Measurements from ENCODE around the gene RAB20.
A peak's percentile ranks its signal among the peaks of the same experiment; 100 is the strongest.

Gene RAB20

GRCh38 chr13:110540871-110541525, 20.5 kb downstream of the RAB20 start:
- Histone ChIP-seq H3K4me3 (replicated peaks; ENCODE audit: insufficient read depth, low read length) (no peak overlapping the region), H3K27me3 (ENCODE audit: insufficient read depth, poor library complexity, severe bottlenecking) (no peaks in the 10 kb centered on the region), H3K27ac (replicated peaks) (no peak overlapping the region)
- DNase-seq (ENCODE audit: low read depth in 1 of 2, low spot score in 1 of 2): no peak
- TF ChIP-seq CTCF (IDR thresholded peaks at IDR 0.05; ENCODE audit: insufficient read depth, low read length) (no peak), POLR2AphosphoS5 (IDR thresholded peaks at IDR 0.05; ENCODE audit: low read depth) (no peak), GABPA (IDR thresholded peaks at IDR 0.05; ENCODE audit: low read depth) (no peak), REST (IDR thresholded peaks at IDR 0.05; ENCODE audit: insufficient replicate concordance, low read depth) (no peak), SPI1 (IDR thresholded peaks at IDR 0.05; ENCODE audit: borderline replicate concordance, low read depth) (no peak)

GRCh38 chr13:110539894-110540293, 21.6 kb downstream of the RAB20 start:
- no peak for DNase-seq (ENCODE audit: low read depth in 1 of 2, low spot score in 1 of 2)

GRCh38 chr13:110538632-110539031, 22.9 kb downstream of the RAB20 start:
- no peak for TF ChIP-seq POLR2AphosphoS5 (IDR thresholded peaks at IDR 0.05; ENCODE audit: low read depth)
- TF ChIP-seq SPI1 (IDR thresholded peaks at IDR 0.05; ENCODE audit: borderline replicate concordance, low read depth): no peak
- H3K27ac ChIP-seq (replicated peaks): no peak overlapping the region
- DNase-seq (ENCODE audit: low read depth in 1 of 2, low spot score in 1 of 2): peak in 1 of 2 experiments; percentile 35

More at GRCh38 chr13:110539894-110540293, 21.6 kb downstream of the RAB20 start:
- Histone ChIP-seq H3K27ac (replicated peaks) (no peak overlapping the region), H3K4me3 (replicated peaks; ENCODE audit: insufficient read depth, low read length) (no peak overlapping the region), H3K27me3 (ENCODE audit: insufficient read depth, poor library complexity, severe bottlenecking) (no peaks in the 10 kb centered on the region)
- no peak for TF ChIP-seq GABPA (IDR thresholded peaks at IDR 0.05; ENCODE audit: low read depth)
- no peak for TF ChIP-seq CTCF (IDR thresholded peaks at IDR 0.05; ENCODE audit: insufficient read depth, low read length)

GRCh38 chr13:110536006-110536693, 25.4 kb downstream of the RAB20 start:
- Histone ChIP-seq H3K4me3 (replicated peaks; ENCODE audit: insufficient read depth, low read length) (no peak overlapping the region), H3K27me3 (ENCODE audit: insufficient read depth, poor library complexity, severe bottlenecking) (no peaks in the 10 kb centered on the region), H3K27ac (replicated peaks) (peak overlapping the region; percentile 61)
- TF ChIP-seq REST (IDR thresholded peaks at IDR 0.05; ENCODE audit: insufficient replicate concordance, low read depth) (no peak), GABPA (IDR thresholded peaks at IDR 0.05; ENCODE audit: low read depth) (peak; percentile 64), CTCF (IDR thresholded peaks at IDR 0.05; ENCODE audit: insufficient read depth, low read length) (no peak), SPI1 (IDR thresholded peaks at IDR 0.05; ENCODE audit: borderline replicate concordance, low read depth) (peak; percentile 99), POLR2AphosphoS5 (IDR thresholded peaks at IDR 0.05; ENCODE audit: low read depth) (peak; percentile 79)
- peak; percentile 74 to 98 for DNase-seq (ENCODE audit: low read depth in 1 of 2, low spot score in 1 of 2)

More at GRCh38 chr13:110538632-110539031, 22.9 kb downstream of the RAB20 start:
- no peaks in the 10 kb centered on the region for H3K27me3 ChIP-seq (ENCODE audit: insufficient read depth, poor library complexity, severe bottlenecking)
- no peak overlapping the region for H3K4me3 ChIP-seq (replicated peaks; ENCODE audit: insufficient read depth, low read length)
